Panc1 (cell line): ENCODE results near the gene HUS1. TPM values are rescaled to one million over a fixed set of nuclear protein-coding genes. Genes with fewer than 3 reads are reported as not detected.

Source experiments
- ATAC-seq: fragments of 200-7000 bp; cut with Tn5 transposase; 2 replicates; pipeline ENCODE4 v1.9.1; 2020; ENCODE audit warnings: mild to moderate bottlenecking, moderate library complexity
- BruUV-seq: library from RNA; stranded (reverse); fragments of 400-500 nt; replicated peaks from 2 replicates; lab custom pipeline; 2021; lab: Mats Ljungman, UMichigan
- CTCF ChIA-PET: fragments of 300-600 bp; sonication (Branson Sonifier 250); formaldehyde crosslinking; loops from one replicate; lab custom pipeline; 2022; ENCODE audit warnings: antibody characterized with exemption; lab: Charles Lee
- POLR2A ChIA-PET: fragments of 300-600 bp; sonication (Branson Sonifier 250); formaldehyde crosslinking; loops from one replicate; lab custom pipeline; 2022; ENCODE audit warnings: antibody characterized with exemption; lab: Charles Lee
- DNase-seq: peaks from one replicate; pipeline ENCODE4 v3.0.0-alpha.2; 2010; ENCODE audit warnings: low read depth, low spot score
- H3K27ac ChIP-seq: 2 replicates; pipeline ENCODE4 v1.5.1; 2011; ENCODE audit warnings: mild to moderate bottlenecking, low read length, inconsistent platforms
- H3K27me3 ChIP-seq: fragments of 200-500 bp; sonication (Bioruptor generic); 2 replicates; pipeline ENCODE4 v1.6.0; 2014; ENCODE audit warnings: low read length, inconsistent platforms; ENCODE audit not compliant: control insufficient read depth, insufficient read depth
- H3K36me3 ChIP-seq: fragments of 200-500 bp; sonication (Bioruptor generic); 2 replicates; pipeline ENCODE4 v1.5.1; 2014; ENCODE audit warnings: inconsistent platforms, mild to moderate bottlenecking, low read length, moderate library complexity; ENCODE audit not compliant: control insufficient read depth, insufficient read depth
- H3K4me1 ChIP-seq: 2 replicates; pipeline ENCODE4 v1.5.1; 2011; ENCODE audit warnings: inconsistent platforms, mild to moderate bottlenecking, low read length, moderate library complexity; ENCODE audit not compliant: control insufficient read depth, insufficient read depth
- H3K4me3 ChIP-seq, 2 experiments: 2 replicates each; pipeline ENCODE4 v1.5.1; 2011 to 2012; ENCODE audit warnings: low read depth in 2 of 2, low read length in 2 of 2, mild to moderate bottlenecking in 2 of 2, inconsistent platforms in 1 of 2, moderate library complexity in 1 of 2
- H3K9me3 ChIP-seq: fragments of 200-500 bp; sonication (Bioruptor generic); 2 replicates; pipeline ENCODE4 v1.5.1; 2014; ENCODE audit warnings: low read depth, mild to moderate bottlenecking, inconsistent platforms, low read length, moderate library complexity; ENCODE audit not compliant: control insufficient read depth, insufficient read depth
- CTCF ChIP-seq: fragments of 450-650 bp; IDR thresholded peaks from 2 replicates; pipeline ENCODE4 v1.5.1; 2017; ENCODE audit warnings: mild to moderate bottlenecking
- POLR2AphosphoS5 ChIP-seq: IDR thresholded peaks from 2 replicates; pipeline ENCODE4 v1.6.1; 2012; ENCODE audit warnings: mild to moderate bottlenecking, low read depth, low read length, moderate library complexity
- REST ChIP-seq, 2 experiments: IDR thresholded peaks; 2 replicates each; pipeline ENCODE4 v1.6.1; 2011 to 2012; ENCODE audit warnings: low read depth in 2 of 2, control low read depth in 1 of 2, low read length in 1 of 2, mild to moderate bottlenecking in 1 of 2, moderate library complexity in 1 of 2; ENCODE audit not compliant: insufficient read depth in 1 of 2
- SIN3A ChIP-seq: IDR thresholded peaks from 2 replicates; pipeline ENCODE4 v1.6.1; 2012; ENCODE audit warnings: low read depth, mild to moderate bottlenecking, low read length, moderate library complexity, borderline replicate concordance; ENCODE audit not compliant: insufficient read depth
- TCF7L2 ChIP-seq: IDR thresholded peaks from 2 replicates; pipeline ENCODE4 v1.6.1; 2011; ENCODE audit warnings: mild to moderate bottlenecking, low read depth, low read length, inconsistent platforms
- in situ Hi-C: cut with HindIII; loops from 2 replicates; pipeline ENCODE4 v1.10.0; 2016; ENCODE audit warnings: low sequenced_read_pairs, low pct_unique_long_range_greater_than_20kb
- intact Hi-C: fragments of 100-400 bp; cut with micrococcal nuclease; formaldehyde crosslinking; loops from one replicate; pipeline ENCODE4 v1.10.0; 2022; ENCODE audit not compliant: unreplicated experiment
- total RNA-seq: library from RNA; stranded (reverse); gene quantifications from one replicate; pipeline ENCODE4 v1.2.1, GENCODE V29; 2021; ENCODE audit not compliant: unreplicated experiment

HUS1 gene
- total RNA-seq, 1 experiment from 2014 or later, result 72.7 TPM

- intact Hi-C loops (no loop called here), in situ Hi-C loops (no loop called here)
- Histone ChIP-seq H3K4me3 (no peak overlapping the region), H3K36me3 (peaks cover 9% of the 10 kb centered on the region), H3K4me1 (peaks cover 12% of the 10 kb centered on the region), H3K27ac (0 out of 2 replicates have a peak overlapping the region, but pooled peaks have one; percentile 4), H3K9me3 (no peaks in the 10 kb centered on the region), H3K27me3 (no peaks in the 10 kb centered on the region)
- BruUV-seq, result no TSS peak
- ATAC-seq (0 out of 2 replicates have a peak, but pooled peaks have one; percentile 13), DNase-seq (no peak)
- TF ChIP-seq TCF7L2, result no peak
- TF ChIP-seq SIN3A, result no peak
- TF ChIP-seq REST (IDR thresholded peaks at IDR 0.05; ENCODE audit: insufficient read depth in 1 of 2, low read depth in 2 of 2, low read length in 1 of 2), result no peak
- TF ChIP-seq POLR2AphosphoS5, result 0 out of 2 replicates have a peak, but pooled peaks have one; percentile 4
- no peak for TF ChIP-seq CTCF
- ChIA-PET CTCF (no interaction called here), POLR2A (no interaction called here)
Measured at GRCh38 chr7:47953822-47954221, 25.6 kb downstream of the HUS1 start.

GRCh38 chr7:47952224-47952623 lies 27.2 kb downstream of the HUS1 start:
- no peaks in the 10 kb centered on the region for H3K9me3 ChIP-seq
- no peak for ATAC-seq
- peaks cover 12% of the 10 kb centered on the region for H3K4me1 ChIP-seq
- H3K36me3 ChIP-seq, result peaks cover 9% of the 10 kb centered on the region
- POLR2A ChIA-PET, result no interaction called here
- TF ChIP-seq REST (IDR thresholded peaks at IDR 0.05; ENCODE audit: insufficient read depth in 1 of 2, low read depth in 2 of 2, low read length in 1 of 2) (no peak), POLR2AphosphoS5 (no peak), CTCF (no peak), TCF7L2 (no peak), SIN3A (no peak)
- no peaks in the 10 kb centered on the region for H3K27me3 ChIP-seq
- in situ Hi-C loops (no loop called here), intact Hi-C loops (no loop called here)
- no TSS peak for BruUV-seq
- H3K4me3 ChIP-seq, result no peak overlapping the region
- DNase-seq, result no peak
- CTCF ChIA-PET, result no interaction called here
- H3K27ac ChIP-seq, result peak overlapping the region; percentile 15; the same call in 1 of the 2 replicates
